ENCODE measurements around the gene HOXA3.
A peak's percentile ranks its signal among the peaks of the same experiment; 100 is the strongest.

DNA sequence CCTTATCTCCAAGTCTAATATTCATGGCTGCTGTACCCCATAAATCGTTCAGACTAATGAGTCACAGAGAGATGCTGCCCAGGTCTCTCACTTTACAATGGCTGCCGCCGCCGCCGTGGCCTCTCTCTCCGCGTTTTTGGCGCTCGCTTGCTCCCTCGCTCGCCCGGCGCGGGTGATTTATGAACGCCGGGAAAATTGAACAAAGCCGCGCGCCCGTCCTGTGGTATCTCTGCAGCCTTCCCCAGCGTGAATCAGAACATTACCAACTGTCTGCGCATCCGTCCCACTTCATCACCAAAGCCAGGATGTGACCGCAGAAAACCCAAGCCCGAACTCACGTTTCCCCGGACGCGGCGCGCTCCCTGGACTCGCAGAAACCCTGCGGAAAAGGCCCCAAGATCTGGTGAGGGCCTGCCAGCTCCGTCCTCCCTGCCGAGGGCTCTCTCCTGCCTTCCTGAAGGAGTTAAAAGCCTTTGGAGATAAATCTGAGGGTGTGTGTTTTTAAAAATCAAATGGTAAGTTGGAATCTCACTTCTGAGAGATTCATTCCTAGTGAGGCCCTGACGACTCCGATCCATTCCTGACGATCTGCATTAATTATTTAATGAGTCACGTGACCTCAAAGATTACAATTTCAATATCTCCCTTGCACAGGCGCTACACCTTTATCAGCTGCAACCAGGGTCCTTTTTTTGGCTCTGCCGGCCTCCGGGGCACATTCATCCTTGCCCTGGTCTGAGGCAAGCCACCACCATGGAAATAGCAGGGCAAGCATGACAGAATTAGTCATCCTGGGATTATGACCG is 28.1 kb downstream of the HOXA3 start:
- TF ChIP-seq SP1 (IDR thresholded peaks at IDR 0.05; ENCODE audit: low read depth, low read length): no peak
- no peak for TF ChIP-seq RFX5 (IDR thresholded peaks at IDR 0.05; ENCODE audit: borderline replicate concordance, low read depth, low read length)
- TF ChIP-seq EP300 (IDR thresholded peaks at IDR 0.05; ENCODE audit: borderline replicate concordance in 1 of 2, low read depth in 2 of 2, low read length in 2 of 2): no peak
- TF ChIP-seq, protein P1, sequence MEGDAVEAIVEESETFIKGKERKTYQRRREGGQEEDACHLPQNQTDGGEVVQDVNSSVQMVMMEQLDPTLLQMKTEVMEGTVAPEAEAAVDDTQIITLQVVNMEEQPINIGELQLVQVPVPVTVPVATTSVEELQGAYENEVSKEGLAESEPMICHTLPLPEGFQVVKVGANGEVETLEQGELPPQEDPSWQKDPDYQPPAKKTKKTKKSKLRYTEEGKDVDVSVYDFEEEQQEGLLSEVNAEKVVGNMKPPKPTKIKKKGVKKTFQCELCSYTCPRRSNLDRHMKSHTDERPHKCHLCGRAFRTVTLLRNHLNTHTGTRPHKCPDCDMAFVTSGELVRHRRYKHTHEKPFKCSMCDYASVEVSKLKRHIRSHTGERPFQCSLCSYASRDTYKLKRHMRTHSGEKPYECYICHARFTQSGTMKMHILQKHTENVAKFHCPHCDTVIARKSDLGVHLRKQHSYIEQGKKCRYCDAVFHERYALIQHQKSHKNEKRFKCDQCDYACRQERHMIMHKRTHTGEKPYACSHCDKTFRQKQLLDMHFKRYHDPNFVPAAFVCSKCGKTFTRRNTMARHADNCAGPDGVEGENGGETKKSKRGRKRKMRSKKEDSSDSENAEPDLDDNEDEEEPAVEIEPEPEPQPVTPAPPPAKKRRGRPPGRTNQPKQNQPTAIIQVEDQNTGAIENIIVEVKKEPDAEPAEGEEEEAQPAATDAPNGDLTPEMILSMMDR (IDR thresholded peaks at IDR 0.05; ENCODE audit: control extremely low read depth in 1 of 3, insufficient read depth in 1 of 3, low read depth in 1 of 3, low read length in 3 of 3): no peak
- no peak for TF ChIP-seq SIX5 (IDR thresholded peaks at IDR 0.05; ENCODE audit: low read depth, low read length)
- peak; percentile 82 for TF ChIP-seq EZH2 (IDR thresholded peaks at IDR 0.05; ENCODE audit: low read depth, low read length, severe bottlenecking)
- TF ChIP-seq POLR2A (IDR thresholded peaks at IDR 0.05; ENCODE audit: control extremely low read depth in 1 of 2, low read depth in 2 of 2, low read length in 2 of 2): no peak
- no peak for TF ChIP-seq CEBPB (IDR thresholded peaks at IDR 0.05; ENCODE audit: low read depth, low read length)
- TF ChIP-seq RXRA (IDR thresholded peaks at IDR 0.05; ENCODE audit: insufficient read depth, low read depth, low read length): no peak
